Activated CD8-positive, alpha-beta memory T cell treated with anti-CD3 and anti-CD28 coated beads for 1 hour (primary cell): Measurements from ENCODE around the gene MRPL44.
"Not testable (repeated sequence)": the region's sequence is repeated elsewhere in the genome, so short reads cannot be mapped to it uniquely, and the experiment has no call there.

Source experiments
- DNase-seq, 2 donors: peaks; one replicate each; pipeline ENCODE4 v3.0.0-alpha.2; 2020; ENCODE audit warnings: low read depth in 1 of 2; ENCODE audit errors: extremely low read depth in 1 of 2

MRPL44 gene

DNA sequence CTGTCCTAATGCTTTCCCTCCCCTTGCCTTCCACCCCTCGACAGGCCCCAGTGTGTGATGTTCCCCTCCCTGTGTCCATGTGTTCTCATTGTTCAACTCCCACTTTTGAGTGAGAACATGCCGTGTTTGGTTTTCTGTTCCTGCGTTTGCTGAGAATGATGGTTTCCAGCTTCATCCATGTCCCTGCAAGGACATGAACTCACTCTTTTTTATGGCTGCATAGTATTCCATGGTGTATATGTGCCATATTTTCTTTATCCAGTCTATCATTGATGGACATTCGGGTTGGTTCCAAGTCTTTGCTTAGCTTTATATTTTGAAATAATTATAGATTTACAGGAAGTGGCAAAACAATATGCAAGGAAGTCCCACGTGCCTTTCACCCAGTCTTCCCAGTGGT, 43.4 kb downstream of the MRPL44 start:
- DNase-seq, result not testable (repeated sequence)

DNA sequence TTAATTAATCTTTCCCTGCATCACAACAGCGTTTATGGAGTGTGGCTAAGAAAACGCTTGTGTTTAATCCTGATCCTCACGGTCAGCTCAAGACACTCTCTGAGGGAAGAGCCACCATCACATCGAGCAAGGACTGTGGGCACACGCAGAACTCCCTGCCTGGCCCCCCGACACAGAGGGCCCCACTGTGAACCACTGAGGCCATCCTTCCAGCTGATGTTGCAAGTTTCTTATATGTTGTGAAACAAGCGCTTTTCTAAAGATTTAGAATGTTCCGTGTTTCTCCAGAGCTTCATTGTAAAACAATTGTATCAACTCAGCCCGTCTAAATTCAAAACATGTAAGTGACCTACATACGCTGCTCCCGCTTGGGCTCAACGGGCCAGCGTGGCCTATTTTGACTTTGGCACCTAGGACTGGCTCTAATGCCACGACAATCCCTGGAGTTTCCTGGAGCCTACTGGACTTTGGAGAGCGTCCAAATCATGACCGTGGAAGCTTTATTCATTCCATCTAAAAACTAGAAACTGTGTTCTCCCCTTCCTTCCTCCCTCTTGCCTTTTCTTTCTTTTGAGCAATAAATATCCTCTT, 46.9 kb downstream of the MRPL44 start:
- no peak for DNase-seq

DNA sequence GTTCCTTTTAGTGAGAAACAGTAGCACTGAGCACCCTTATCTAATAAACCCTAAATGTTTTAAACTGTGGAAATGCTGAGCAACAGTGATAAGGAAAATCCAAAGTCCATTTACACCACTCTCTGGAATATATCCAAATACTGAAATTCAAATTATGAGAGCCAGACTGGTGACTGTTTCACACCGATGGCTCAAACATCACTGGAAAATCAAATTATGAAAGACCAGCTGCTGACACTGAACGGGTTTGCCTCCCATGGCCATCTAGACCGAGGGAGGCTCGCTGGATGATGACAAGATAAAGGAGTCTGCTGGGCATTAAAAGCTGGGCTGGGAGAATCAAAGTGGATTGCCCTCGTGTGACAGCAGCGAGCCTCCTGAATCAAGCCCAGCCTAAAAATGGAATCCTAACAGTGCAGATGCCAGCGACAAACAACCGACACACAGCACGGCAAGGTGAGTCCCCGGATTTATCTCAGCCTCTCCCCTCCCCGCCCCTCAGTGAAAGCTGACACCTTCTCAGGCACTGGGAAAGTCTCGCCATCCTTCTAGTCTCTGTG, 51.5 kb downstream of the MRPL44 start:
- DNase-seq, result no peak

DNA sequence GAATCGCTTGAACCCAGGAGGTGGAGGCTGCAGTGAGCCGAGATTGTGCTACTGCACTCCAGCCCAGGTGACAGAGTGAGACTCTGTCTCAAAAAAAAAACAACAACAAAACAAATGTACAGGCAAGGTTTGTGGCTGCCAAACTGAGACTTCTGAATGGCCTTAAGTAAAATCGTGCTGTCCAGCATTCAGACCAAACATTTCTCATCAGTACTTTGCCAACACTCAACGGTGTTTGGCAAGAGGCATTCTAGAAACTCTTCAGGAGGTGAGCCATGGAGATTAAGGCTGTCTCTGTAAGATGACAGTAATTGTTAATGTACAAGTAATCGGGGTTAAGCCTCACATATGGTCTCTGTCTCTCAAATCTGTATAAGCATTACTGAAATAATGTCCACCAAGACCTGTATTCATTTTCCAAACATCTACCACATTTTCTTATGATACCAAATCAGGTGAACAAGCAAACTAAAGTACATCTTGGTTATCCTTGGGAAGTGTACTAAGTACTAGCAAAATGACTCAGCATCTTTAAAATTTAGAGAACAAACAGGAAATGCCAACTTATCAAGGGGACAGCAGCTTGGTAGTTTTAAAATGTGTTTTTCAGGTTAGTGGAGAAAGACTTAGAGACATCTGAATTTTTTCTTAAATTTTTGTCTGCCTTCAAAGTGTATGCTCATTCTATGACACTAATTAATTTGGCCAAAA, 52.5 kb downstream of the MRPL44 start:
- DNase-seq, result no peak

DNA sequence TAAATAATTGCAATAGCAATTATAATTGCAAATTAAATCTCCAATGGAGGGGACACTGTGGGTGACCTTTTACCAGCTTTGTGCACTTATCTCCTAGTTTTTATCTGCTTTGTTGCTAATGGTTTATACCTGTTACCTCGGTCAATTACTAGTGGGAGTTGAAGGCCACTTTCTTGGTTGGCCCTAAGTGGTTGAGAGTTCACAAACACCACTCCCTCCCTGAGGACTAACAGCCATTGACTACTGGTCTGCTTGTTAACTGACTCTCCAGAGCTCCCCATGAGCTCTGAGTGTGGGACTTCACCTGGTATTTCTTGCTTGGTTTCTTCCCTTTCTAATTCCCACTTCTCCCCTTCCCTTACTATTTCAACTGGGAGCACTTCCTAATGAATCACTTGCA, 54.6 kb downstream of the MRPL44 start:
- no peak for DNase-seq

DNA sequence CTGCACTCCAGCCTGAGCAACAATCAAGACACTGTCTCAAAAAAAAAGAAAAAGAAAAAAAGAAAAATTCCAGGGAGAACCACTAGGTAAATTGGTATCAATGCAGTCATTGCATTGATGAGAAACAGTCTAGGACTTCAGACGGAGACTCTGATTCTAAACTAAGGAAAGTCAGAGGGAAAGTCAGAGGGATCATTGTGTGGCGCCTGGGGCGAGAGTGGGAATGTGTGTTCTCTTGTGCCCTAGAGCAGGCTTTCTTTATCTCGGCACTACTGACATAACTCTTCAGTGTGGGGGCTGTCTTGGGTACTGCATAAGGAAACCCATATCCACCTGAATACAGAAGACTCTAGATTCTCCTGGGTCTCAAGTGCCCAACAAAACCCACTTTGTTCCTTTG, 57.1 kb downstream of the MRPL44 start:
- no peak for DNase-seq

DNA sequence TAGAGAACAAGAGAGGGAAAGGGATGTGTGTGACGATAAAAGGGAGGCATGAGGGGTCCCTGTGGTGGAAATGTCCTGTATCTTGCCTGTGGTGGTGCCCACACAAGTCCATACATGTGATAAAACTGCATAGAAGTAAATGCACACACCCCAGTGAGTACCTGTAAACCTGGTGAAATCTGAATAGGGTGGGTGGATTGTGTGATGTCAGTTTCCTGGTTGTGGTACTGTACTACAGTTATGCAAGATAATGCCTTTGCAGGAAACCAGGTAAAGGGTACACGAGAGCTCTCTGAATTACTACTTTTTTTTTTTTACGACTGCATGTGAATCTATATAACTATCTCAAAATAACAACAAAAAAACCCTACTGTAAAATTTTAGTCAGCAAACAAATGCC, 59.7 kb downstream of the MRPL44 start:
- DNase-seq, result no peak
